GM04503 (cell line): ENCODE results near the gene EGLN3.

Source experiments
- DNase-seq: peaks from one replicate; pipeline ENCODE4 v3.0.0-alpha.2; 2012; ENCODE audit warnings: low read depth

Gene EGLN3

GRCh38 chr14:33910435-33910834 lies 40.4 kb downstream of the EGLN3 start:
- DNase-seq: no peak

GRCh38 chr14:33909380-33910084 lies 41.3 kb downstream of the EGLN3 start:
- DNase-seq: no peak

- DNase-seq: no peak
Observed at GRCh38 chr14:33908540-33909223, 42.2 kb downstream of the EGLN3 start.

DNA sequence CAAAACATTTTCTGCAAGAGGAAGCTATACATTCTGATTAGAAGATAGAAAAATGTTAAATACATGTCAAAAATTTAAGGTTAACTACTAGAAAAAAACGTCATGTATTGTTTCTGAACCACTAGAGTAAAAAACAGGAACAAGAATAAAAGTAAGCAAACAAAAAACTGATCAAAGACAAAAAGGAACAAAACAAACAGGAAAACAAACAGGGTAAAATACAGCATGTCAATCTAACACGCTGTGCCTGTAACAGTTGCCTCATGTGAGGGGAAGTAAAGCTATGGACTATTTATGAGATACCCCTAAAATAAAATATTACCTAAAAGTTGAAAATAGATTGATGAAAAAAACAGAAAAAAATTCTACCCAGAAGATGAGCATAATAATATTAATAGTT lies 43.9 kb downstream of the EGLN3 start:
- no peak for DNase-seq

DNA sequence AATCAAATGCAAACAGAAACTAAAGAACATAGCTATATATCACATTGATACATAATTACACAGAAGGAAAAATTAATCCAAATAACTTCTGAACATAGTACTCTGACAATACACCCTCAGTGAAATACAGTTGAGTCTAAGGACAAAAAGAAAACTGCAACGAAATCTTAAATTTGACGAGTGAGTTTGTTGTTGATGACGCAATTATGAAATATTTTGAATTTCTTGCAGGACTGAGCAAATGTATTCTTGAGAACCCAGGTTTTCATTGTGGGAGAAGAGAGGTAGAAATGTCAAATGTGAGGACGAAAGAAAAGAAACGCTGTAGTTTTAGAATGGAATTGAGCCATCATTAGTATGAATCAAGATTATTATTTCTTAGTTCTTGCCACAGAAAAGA lies 46.3 kb downstream of the EGLN3 start:
- DNase-seq: no peak

DNA sequence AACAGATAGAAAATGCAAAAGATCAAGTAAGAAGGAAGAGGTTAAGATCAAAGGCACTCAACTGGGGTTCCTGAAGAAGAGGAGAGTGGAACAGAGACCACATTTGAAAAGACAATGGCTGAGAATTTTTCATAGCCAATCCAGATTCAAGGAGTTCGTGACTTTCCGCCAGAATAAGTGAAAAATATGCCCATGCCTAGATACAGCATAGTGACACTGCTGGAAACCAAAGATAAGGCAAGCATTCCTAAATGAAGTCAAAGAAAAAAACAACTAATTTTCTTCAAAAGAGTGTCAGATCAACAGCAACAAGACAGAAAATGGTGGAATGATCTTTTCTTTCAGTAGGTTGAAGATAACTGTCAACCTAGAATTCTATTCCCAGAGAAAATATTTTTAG lies 47.5 kb downstream of the EGLN3 start:
- DNase-seq: no peak

DNA sequence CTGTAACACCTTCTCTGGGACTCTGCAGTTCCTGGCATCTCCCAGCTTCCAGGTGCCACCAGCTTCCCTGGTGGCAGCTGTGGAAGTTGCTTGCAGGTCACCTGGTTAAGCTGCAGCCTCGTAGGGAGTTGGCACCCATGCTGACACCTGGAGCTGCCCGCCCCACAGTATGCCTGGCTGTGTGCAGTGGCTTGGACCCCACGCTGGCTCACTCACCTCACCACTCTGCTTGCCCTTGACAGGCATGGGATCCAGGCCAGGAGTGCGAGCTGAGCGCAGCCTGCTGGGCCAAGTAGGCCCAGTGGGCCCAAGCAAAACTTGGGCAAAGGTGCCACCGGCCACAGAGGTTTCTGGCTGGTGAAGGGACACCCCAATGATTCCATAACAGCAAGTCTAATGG lies 48.5 kb downstream of the EGLN3 start:
- no peak for DNase-seq

GRCh38 chr14:33901426-33902155 lies 49.3 kb downstream of the EGLN3 start:
- DNase-seq: no peak

- no peak for DNase-seq
Observed at GRCh38 chr14:33900706-33901105, 50.2 kb downstream of the EGLN3 start.

DNA sequence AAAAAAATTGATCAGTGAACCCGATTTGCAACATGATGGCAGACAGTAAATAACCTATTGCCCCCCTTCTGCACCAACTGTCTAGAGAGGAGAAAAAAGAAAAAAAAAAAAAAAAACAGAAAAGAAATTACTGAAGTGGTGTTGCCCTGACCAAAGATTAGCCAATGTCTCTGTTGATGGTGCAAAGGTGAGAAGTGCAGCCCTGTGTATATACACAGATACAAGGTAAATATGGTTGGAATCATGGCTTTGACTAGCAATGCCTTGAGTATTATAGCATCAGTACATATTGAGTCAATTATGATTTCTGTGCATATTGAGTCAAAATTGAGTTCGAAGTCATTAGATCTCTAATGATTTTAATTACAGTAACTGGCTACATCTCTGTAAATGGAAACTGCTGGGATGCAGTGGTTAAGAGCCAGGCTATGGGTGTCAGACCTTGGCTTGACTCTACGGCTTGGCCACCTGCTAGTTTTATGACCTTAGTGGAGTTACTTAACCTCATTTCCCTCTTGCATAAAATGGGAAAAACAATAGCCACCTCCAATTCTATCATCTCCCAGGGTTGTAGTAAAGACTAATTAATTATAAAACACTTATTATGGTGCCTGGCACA lies 51.0 kb downstream of the EGLN3 start:
- no peak for DNase-seq

DNA sequence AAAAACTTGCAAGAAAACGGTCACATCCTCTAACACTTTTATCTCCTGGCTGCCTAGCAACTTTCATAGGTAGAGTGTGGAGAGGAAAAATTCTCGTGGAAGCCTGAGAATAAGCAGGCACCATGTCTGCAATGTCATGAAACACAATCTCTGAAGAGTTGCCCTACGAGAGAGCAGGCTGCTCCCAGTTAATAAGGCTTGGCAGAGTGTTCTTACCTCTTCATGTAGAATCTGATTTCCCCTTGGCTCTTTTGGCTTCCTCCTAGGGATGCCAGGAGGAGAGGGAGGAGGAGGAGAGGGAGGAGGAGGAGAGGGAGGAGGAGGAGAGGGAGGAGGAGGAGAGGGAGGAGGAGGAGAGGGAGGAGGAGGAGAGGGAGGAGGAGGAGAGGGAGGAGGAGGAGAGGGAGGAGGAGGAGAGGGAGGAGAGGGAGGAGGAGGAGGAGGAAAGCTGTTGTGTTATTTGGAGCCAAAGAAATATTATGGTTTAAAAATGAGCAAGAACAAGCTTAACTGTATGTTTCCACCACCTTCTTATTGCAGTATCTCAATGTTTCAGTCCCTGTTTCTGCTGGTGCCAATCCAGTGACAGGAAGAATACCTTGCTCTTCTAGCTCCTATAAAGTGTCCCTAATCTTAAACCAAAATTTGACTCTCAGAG lies 52.9 kb downstream of the EGLN3 start:
- no peak for DNase-seq

DNA sequence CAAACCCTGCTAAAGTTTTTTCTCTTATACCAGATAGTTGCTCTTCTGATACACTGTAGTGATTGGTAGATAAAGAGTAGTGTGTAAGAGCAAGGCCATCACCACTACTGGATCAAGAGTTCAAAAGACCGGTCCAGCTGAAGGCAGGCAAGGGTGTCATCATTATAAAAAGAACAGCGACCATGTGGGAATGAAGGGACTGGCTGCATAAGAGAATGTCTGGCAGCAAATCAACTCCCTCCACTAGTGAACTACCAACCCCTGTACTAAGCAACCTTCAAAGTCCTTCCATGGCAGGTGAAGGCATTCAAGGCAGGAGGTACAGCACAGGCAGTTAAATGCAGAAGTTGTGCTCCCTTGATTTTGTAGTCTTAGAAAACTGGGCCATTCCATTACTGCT lies 53.5 kb downstream of the EGLN3 start:
- no peak for DNase-seq

GRCh38 chr14:33894339-33894738 lies 56.5 kb downstream of the EGLN3 start:
- no peak for DNase-seq

- DNase-seq: no peak
Observed at GRCh38 chr14:33891700-33892099, 59.2 kb downstream of the EGLN3 start.

GRCh38 chr14:33884916-33885315 lies 66.0 kb downstream of the EGLN3 start:
- DNase-seq: no peak

DNA sequence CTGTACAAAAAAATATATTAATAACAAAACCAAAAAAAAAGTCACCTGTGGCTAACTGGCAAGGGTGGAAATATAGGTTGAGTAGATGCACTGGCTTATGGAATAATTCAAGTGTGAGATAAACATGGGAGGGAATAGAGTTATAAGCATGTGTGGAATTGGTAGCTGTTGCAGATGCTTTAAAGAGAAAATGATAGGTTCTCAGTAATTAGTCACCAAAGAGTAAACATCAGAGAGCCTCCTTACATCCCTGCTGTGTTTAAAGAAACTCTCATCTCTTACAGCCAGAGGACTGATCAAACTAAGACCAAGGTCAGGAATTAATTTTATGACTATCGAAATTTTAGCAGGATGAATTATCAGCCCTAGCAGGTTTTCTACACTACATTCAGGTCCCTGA lies 70.5 kb downstream of the EGLN3 start:
- DNase-seq: no peak

DNA sequence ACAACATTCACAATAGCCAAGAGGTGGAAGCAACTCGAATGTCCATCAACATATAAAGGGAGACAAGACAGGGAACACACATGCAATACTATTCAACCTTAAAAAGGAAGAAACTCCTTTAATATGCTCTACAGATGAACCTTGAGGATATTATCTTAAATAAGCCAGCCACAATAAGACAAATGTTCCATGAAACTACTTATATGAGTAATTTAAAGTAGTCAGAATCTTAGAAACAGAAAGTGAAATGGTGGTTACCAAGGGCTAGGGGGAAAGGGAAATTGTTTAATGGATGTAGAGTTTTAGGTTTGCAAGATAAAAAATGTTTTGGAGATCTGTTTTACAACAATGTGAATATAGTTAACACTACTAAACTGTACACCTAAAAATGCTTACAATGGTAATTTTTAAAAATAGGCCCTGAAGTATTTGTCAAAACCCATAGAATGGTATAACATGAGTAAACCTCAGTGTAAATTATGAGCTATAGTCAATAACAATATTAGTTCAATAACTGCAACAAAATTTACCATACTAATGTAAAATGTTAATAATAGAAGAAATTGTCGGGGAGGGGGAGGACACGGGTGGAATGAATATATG lies 71.1 kb downstream of the EGLN3 start:
- no peak for DNase-seq

DNA sequence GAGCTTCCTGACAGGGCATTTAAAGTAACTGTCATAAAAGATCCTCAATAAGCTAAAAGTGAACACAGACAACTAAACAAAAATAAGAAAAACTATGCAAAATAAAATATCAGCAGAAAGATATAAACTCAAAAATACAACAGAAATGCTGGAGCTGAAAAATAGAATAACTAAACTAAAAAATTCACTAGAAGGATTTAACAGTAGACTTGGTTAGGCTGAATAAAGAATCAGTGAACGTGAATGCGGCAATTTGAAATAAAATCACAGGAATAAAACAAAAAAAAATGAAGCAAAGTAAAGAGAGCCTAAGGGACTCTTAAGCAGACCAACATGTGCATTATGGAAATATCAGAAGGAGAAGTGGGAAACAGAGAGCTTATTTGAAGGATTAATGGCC lies 74.6 kb downstream of the EGLN3 start:
- DNase-seq: no peak
